GM23338 (cell line): ENCODE results near the gene CGB1. TPM values are rescaled to one million over a fixed set of nuclear protein-coding genes. Genes with fewer than 3 reads are reported as not detected.

Source experiments
- ATAC-seq: fragments of 200-7000 bp; cut with Tn5 transposase; 3 replicates; pipeline ENCODE4 v1.9.1; 2020
- DNase-seq: peaks from one replicate; pipeline ENCODE4 v3.0.0-alpha.2; 2015; ENCODE audit warnings: low spot score
- H2AFZ ChIP-seq: fragments of 200-600 bp; sonication (generic); 2 replicates; pipeline ENCODE4 v1.8.0; 2016; ENCODE audit warnings: antibody characterized with exemption, mild to moderate bottlenecking, moderate library complexity
- H3F3A ChIP-seq: fragments of 200-600 bp; sonication (generic); replicated peaks from 2 replicates; pipeline ENCODE4 v1.8.0; 2017; ENCODE audit warnings: antibody characterized with exemption, mixed run types, low read depth
- H3K27ac ChIP-seq: fragments of 200-600 bp; sonication (generic); 2 replicates; pipeline ENCODE4 v1.6.1; 2016; ENCODE audit warnings: low read depth
- H3K27me3 ChIP-seq: fragments of 200-600 bp; sonication (generic); 2 replicates; pipeline ENCODE4 v1.8.0; 2016; ENCODE audit warnings: mild to moderate bottlenecking, mixed run types, moderate library complexity; ENCODE audit not compliant: insufficient read depth
- H3K36me3 ChIP-seq: fragments of 200-600 bp; sonication (generic); 2 replicates; pipeline ENCODE4 v1.8.0; 2016; ENCODE audit warnings: mild to moderate bottlenecking; ENCODE audit not compliant: insufficient read depth
- H3K4me1 ChIP-seq: fragments of 200-600 bp; sonication (generic); 2 replicates; pipeline ENCODE4 v1.8.0; 2016; ENCODE audit warnings: mild to moderate bottlenecking, moderate library complexity; ENCODE audit not compliant: insufficient read depth
- H3K4me2 ChIP-seq: fragments of 200-600 bp; sonication (generic); 2 replicates; pipeline ENCODE4 v1.7.1; 2017; ENCODE audit warnings: mixed run types
- H3K4me3 ChIP-seq: fragments of 200-600 bp; sonication (generic); 2 replicates; pipeline ENCODE4 v1.6.1; 2016; ENCODE audit warnings: mixed run types
- H3K79me2 ChIP-seq: fragments of 200-600 bp; sonication (generic); replicated peaks from 2 replicates; pipeline ENCODE4 v1.8.0; 2017; ENCODE audit warnings: mild to moderate bottlenecking; ENCODE audit not compliant: insufficient read depth
- H3K9me2 ChIP-seq: fragments of 200-600 bp; sonication (generic); 2 replicates; pipeline ENCODE4 v1.8.0; 2017; ENCODE audit not compliant: insufficient read depth
- H4K20me1 ChIP-seq: fragments of 200-600 bp; sonication (generic); replicated peaks from 2 replicates; pipeline ENCODE4 v1.8.0; 2017; ENCODE audit warnings: mild to moderate bottlenecking; ENCODE audit not compliant: insufficient read depth
- H3K27ac Mint-ChIP-seq: 2 replicates; pipeline ENCODE4 v1.8.0; 2020; ENCODE audit warnings: inconsistent platforms, mild to moderate bottlenecking, moderate library complexity, mixed read lengths
- H3K27me3 Mint-ChIP-seq: 3 replicates; pipeline ENCODE4 v1.8.0; 2022; ENCODE audit warnings: low read depth, mild to moderate bottlenecking, moderate library complexity, mixed read lengths, inconsistent platforms; ENCODE audit not compliant: insufficient read depth, poor library complexity
- H3K36me3 Mint-ChIP-seq: 3 replicates; pipeline ENCODE4 v1.8.0; 2021; ENCODE audit warnings: low read depth, mild to moderate bottlenecking, inconsistent platforms, moderate library complexity, mixed read lengths
- H3K4me1 Mint-ChIP-seq: 3 replicates; pipeline ENCODE4 v1.8.0; 2020; ENCODE audit warnings: mild to moderate bottlenecking, inconsistent platforms, mixed read lengths
- H3K4me3 Mint-ChIP-seq: 3 replicates; pipeline ENCODE4 v1.8.0; 2021; ENCODE audit warnings: moderate library complexity, mild to moderate bottlenecking, inconsistent platforms, mixed read lengths
- H3K9me3 Mint-ChIP-seq: 3 replicates; pipeline ENCODE4 v1.8.0; 2020; ENCODE audit warnings: moderate library complexity, mild to moderate bottlenecking, inconsistent platforms, mixed read lengths
- CREB1 ChIP-seq: fragments of 250-450 bp; sonication (Bioruptor Pico); IDR thresholded peaks from 2 replicates; pipeline ENCODE4 v1.5.0; 2020; ENCODE audit warnings: low read depth, mild to moderate bottlenecking, moderate library complexity
- CTCF ChIP-seq, 2 experiments: fragments of 200-600 bp in 1 of 2; sonication (generic) in 1 of 2; conservative IDR thresholded peaks; 2 replicates each; pipeline versions ENCODE4 v1.5.1 to v1.6.1; 2016 to 2017; ENCODE audit warnings: antibody characterized with exemption in 2 of 2, low read depth in 2 of 2, mild to moderate bottlenecking in 2 of 2, moderate library complexity in 1 of 2
- ETS1 ChIP-seq: IDR thresholded peaks from 2 replicates; pipeline ENCODE4 v1.6.1; 2016; ENCODE audit warnings: antibody characterized with exemption
- EZH2 ChIP-seq: fragments of 200-600 bp; sonication (generic); IDR thresholded peaks from one replicate; pipeline ENCODE4 v1.8.0; 2017; ENCODE audit warnings: antibody characterized with exemption, mild to moderate bottlenecking, low read depth; ENCODE audit not compliant: unreplicated experiment
- EZH2phosphoT487 ChIP-seq: fragments of 200-600 bp; sonication (generic); IDR thresholded peaks from one replicate; pipeline ENCODE4 v1.8.1; 2018; ENCODE audit warnings: antibody characterized with exemption; ENCODE audit not compliant: unreplicated experiment
- JUNB ChIP-seq: IDR thresholded peaks from one replicate; pipeline ENCODE4 v1.6.1; 2016; ENCODE audit warnings: antibody characterized with exemption; ENCODE audit not compliant: unreplicated experiment
- NANOG ChIP-seq: IDR thresholded peaks from 2 replicates; pipeline ENCODE4 v1.6.1; 2016; ENCODE audit warnings: antibody characterized with exemption, borderline replicate concordance
- POLR2AphosphoS5 ChIP-seq: IDR thresholded peaks from 2 replicates; pipeline ENCODE4 v1.6.1; 2016; ENCODE audit warnings: antibody characterized with exemption, low read depth
- REST ChIP-seq: IDR thresholded peaks from one replicate; pipeline ENCODE4 v1.6.1; 2018; ENCODE audit warnings: antibody characterized with exemption; ENCODE audit not compliant: unreplicated experiment
- STAT1 ChIP-seq: IDR thresholded peaks from one replicate; pipeline ENCODE4 v1.6.1; 2016; ENCODE audit warnings: antibody characterized with exemption; ENCODE audit not compliant: unreplicated experiment
- ZNF114 ChIP-seq: fragments of 250-450 bp; sonication (Bioruptor Pico); IDR thresholded peaks from 2 replicates; pipeline ENCODE4 v1.5.0; 2020; ENCODE audit warnings: mild to moderate bottlenecking, moderate library complexity
- ZNF331 ChIP-seq: fragments of 250-450 bp; sonication (Bioruptor Pico); IDR thresholded peaks from 2 replicates; pipeline ENCODE4 v1.5.0; 2020; ENCODE audit warnings: low read depth, mild to moderate bottlenecking, moderate library complexity
- ZNF462 ChIP-seq: fragments of 250-450 bp; sonication (Bioruptor Pico); IDR thresholded peaks from 2 replicates; pipeline ENCODE4 v1.5.0; 2020; ENCODE audit warnings: mild to moderate bottlenecking, moderate library complexity
- polyA plus RNA-seq: library from polyadenylated mRNA; unstranded; fragments of >200 nt; fragmentation: Nextera tagmentation; extraction: Ambion mirVana; gene quantifications from 2 replicates; pipeline ENCODE4 v1.2.1, GENCODE V29; 2016
- total RNA-seq: library from RNA; depleted of rRNA; stranded (reverse); fragments of >200 nt; shearing (Covaris generic); gene quantifications from 2 replicates; pipeline ENCODE4 v1.2.3, GENCODE V29; 2014

Gene CGB1
- total and polyA plus RNA-seq, 2 experiments from 2014 or later, result 0.52 TPM; not detected in 1

- ATAC-seq (no peak), DNase-seq (no peak)
- Mint-ChIP-seq H3K36me3 (peaks cover 21% of the 10 kb centered on the region), H3K27ac (peak overlapping the region; percentile 98), H3K27me3 (peaks cover 15% of the 10 kb centered on the region), H3K4me3 (peak overlapping the region; percentile 96), H3K9me3 (no peaks in the 10 kb centered on the region), H3K4me1 (peaks cover 31% of the 10 kb centered on the region)
- Histone ChIP-seq H3K79me2 (peaks cover 65% of the 10 kb centered on the region), H3K27me3 (no peaks in the 10 kb centered on the region), H2AFZ (no peak overlapping the region), H4K20me1 (peaks cover 9% of the 10 kb centered on the region; the same call in 1 of the 2 replicates), H3K27ac (no peak overlapping the region), H3K4me3 (peak overlapping the region; percentile 100), H3F3A (0 out of 2 replicates have a peak, but pooled peaks cover 7% of the 10 kb centered on the region), H3K9me2 (no peaks in the 10 kb centered on the region), H3K4me2 (peak overlapping the region; percentile 96), H3K4me1 (peaks cover 13% of the 10 kb centered on the region; the same call in 1 of the 2 replicates), H3K36me3 (no peaks in the 10 kb centered on the region)
- TF ChIP-seq REST (no peak), EZH2 (no peak), ZNF462 (no peak), ZNF331 (CRISPR knock-in tag) (no peak), CTCF (conservative IDR thresholded peaks at IDR 0.05; ENCODE audit: low read depth in 2 of 2) (no peak), ZNF114 (no peak), ETS1 (no peak), JUNB (no peak), STAT1 (no peak), CREB1 (no peak), POLR2AphosphoS5 (no peak), EZH2phosphoT487 (no peak), NANOG (no peak)
Observed at GRCh38 chr19:48994035-48994386, 42.7 kb downstream of the CGB1 start.
